HepG2 (cell line): ENCODE results near the gene SPTBN4. TPM values are rescaled to one million over a fixed set of nuclear protein-coding genes. Genes with fewer than 3 reads are reported as not detected.

Source experiments
- BHLHE40 ChIP-seq: IDR thresholded peaks from 2 replicates; pipeline ENCODE4 v1.6.1; 2011; ENCODE audit warnings: low read length, improper control_type of control experiment
- CBX2 ChIP-seq, 2 experiments: fragments of 200-600 bp in 1 of 2; sonication (generic); formaldehyde crosslinking in 1 of 2; IDR thresholded peaks; 2 replicates each; pipeline versions ENCODE4 v1.7.0 to v1.8.1; 2018 to 2022; ENCODE audit warnings: low read depth in 2 of 2, low read length in 1 of 2, mild to moderate bottlenecking in 1 of 2, missing genetic modification reagents in 1 of 2
- DR1 ChIP-seq: sonication (generic); formaldehyde crosslinking; IDR thresholded peaks from 2 replicates; pipeline ENCODE4 v1.8.0; 2021; ENCODE audit warnings: mild to moderate bottlenecking, missing genetic modification reagents, inconsistent platforms
- HMGXB3 ChIP-seq: sonication (generic); formaldehyde crosslinking; IDR thresholded peaks from 2 replicates; pipeline ENCODE4 v1.4.0; 2020; ENCODE audit warnings: missing genetic modification reagents, borderline replicate concordance
- IKZF1 ChIP-seq: fragments of 450-650 bp; IDR thresholded peaks from 2 replicates; pipeline ENCODE4 v1.7.1; 2016
- PRDM4 ChIP-seq: sonication (generic); formaldehyde crosslinking; IDR thresholded peaks from 2 replicates; pipeline ENCODE4 v1.9.0; 2021; ENCODE audit warnings: missing genetic modification reagents, borderline replicate concordance
- RNF2 ChIP-seq: fragments of 450-650 bp; conservative IDR thresholded peaks from 2 replicates; pipeline ENCODE4 v1.6.1; 2016; ENCODE audit warnings: low read depth
- U2AF2 ChIP-seq: fragments of 200-400 bp; formaldehyde crosslinking; IDR thresholded peaks from 2 replicates; pipeline ENCODE4 v1.6.1; 2017; ENCODE audit warnings: low read depth, mild to moderate bottlenecking, low read length
- ZC3H13 ChIP-seq: sonication (generic); formaldehyde crosslinking; IDR thresholded peaks from 2 replicates; pipeline ENCODE4 v1.8.1; 2023; ENCODE audit warnings: mild to moderate bottlenecking, missing genetic modification reagents, moderate library complexity
- ZMAT3 ChIP-seq: sonication (generic); formaldehyde crosslinking; conservative IDR thresholded peaks from 2 replicates; pipeline ENCODE4 v1.7.0; 2021; ENCODE audit warnings: missing genetic modification reagents
- ZNF646 ChIP-seq: sonication (generic); formaldehyde crosslinking; IDR thresholded peaks from 2 replicates; pipeline ENCODE4 v1.9.0; 2021; ENCODE audit warnings: mild to moderate bottlenecking, missing genetic modification reagents
- ZNF724P ChIP-seq: sonication (generic); formaldehyde crosslinking; IDR thresholded peaks from 2 replicates; pipeline ENCODE4 v1.8.0; 2022; ENCODE audit warnings: missing genetic modification reagents, borderline replicate concordance
- ZNF746 ChIP-seq: sonication (generic); formaldehyde crosslinking; IDR thresholded peaks from 2 replicates; pipeline ENCODE4 v1.8.0; 2022; ENCODE audit warnings: mild to moderate bottlenecking, missing genetic modification reagents
- ZNF776 ChIP-seq: sonication (generic); formaldehyde crosslinking; IDR thresholded peaks from 2 replicates; pipeline ENCODE4 v1.4.0; 2020; ENCODE audit warnings: mild to moderate bottlenecking, missing genetic modification reagents
- ZSCAN22 ChIP-seq: sonication (generic); formaldehyde crosslinking; IDR thresholded peaks from 2 replicates; pipeline ENCODE4 v1.4.0; 2020; ENCODE audit warnings: mild to moderate bottlenecking, missing genetic modification reagents
- ZSCAN30 ChIP-seq: sonication (generic); formaldehyde crosslinking; IDR thresholded peaks from 2 replicates; pipeline ENCODE4 v1.5.0; 2020; ENCODE audit warnings: mild to moderate bottlenecking, missing genetic modification reagents
- polyA plus RNA-seq, 8 experiments: library from polyadenylated mRNA; depleted of rRNA in 3 of 8; stranded (reverse) in 7 of 8; unstranded in 1 of 8; fragments of >200 nt; fragmentation: Illumina TruSeq in 4 of 8; extraction: Trizol in 4 of 8; gene quantifications; 2 replicates each; pipeline versions ENCODE4 v1.2.1 to v1.2.3, GENCODE V29; 2011 to 2016; ENCODE audit warnings: low read depth in 4 of 8, missing spikeins in 1 of 8, mixed read lengths in 1 of 8; ENCODE audit not compliant: insufficient read depth in 1 of 8
- total RNA-seq, 5 experiments: library from RNA; depleted of rRNA; stranded (reverse); fragments of >200 nt; fragmentation: Illumina TruSeq; extraction: Trizol; gene quantifications; 2 replicates each; pipeline ENCODE4 v1.2.3, GENCODE V29; 2016; ENCODE audit warnings: low read depth in 1 of 5

Gene SPTBN4
- total and polyA plus RNA-seq, 2 of the 13 experiments (the other 11 are each of a cell fraction or from before 2014, with no cell fraction given), result 0.11 TPM

DNA sequence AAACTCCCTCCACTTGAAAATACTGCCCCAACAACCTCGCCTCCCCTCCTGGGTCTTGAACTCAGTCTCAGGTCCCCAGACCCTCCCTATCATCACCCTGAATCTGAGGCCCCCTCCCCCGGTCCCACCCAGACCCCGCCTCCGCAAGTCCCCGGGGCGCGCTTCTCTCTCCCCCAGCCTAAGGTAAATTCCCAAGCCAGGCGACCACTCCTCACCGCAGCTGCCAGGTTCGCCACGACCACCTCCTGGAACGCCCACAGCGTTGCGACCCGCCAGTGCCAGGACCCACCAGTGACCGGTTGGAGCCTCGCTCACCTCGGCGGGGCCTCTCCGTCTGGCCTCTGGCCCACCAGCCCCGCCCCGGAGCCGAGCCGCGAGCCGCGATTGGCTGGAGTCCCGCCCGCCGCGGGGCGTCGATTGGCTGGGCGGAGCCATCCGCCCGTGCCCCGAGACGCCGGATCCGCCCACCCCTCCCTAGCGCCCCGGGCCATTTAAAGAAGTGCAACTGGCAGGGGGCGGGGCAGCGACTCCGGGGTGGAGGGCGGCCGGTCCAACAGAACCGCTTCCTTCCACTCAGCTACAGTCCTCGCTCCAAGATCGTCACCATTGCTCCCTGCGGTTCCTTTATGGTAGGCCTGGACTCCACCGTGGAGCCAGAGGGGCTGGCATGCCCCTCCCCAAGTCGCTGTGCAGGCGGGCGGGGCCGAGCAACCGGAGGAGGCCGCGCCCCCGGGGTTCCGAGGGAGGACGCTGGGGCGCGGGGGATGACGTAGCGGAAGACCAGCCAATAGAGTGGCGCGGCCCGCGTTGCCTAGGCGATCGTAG, 22.6 kb upstream of the SPTBN4 start, which contains the start of gene SERTAD3 (continued):
- TF ChIP-seq HMGXB3, result no peak
- TF ChIP-seq ZSCAN22 (CRISPR knock-in tag), result no peak
- TF ChIP-seq ZNF746 (CRISPR knock-in tag), result no peak
- no peak; the same call in 1 of the 2 replicates for TF ChIP-seq DR1 (CRISPR knock-in tag)
- TF ChIP-seq ZNF724P (CRISPR knock-in tag), result no peak; the same call in 1 of the 2 replicates
- no peak for TF ChIP-seq ZMAT3
- 0 out of 2 replicates have a peak, but pooled peaks have one; percentile 82 for TF ChIP-seq U2AF2
- no peak for TF ChIP-seq ZSCAN30 (CRISPR knock-in tag)
- no peak for TF ChIP-seq IKZF1
- no peak for TF ChIP-seq RNF2
- TF ChIP-seq BHLHE40, result peak; percentile 72
- TF ChIP-seq ZNF776, result peak; percentile 88; the same call in 1 of the 2 replicates
- TF ChIP-seq ZC3H13, result no peak
- no peak for TF ChIP-seq CBX2 (IDR thresholded peaks at IDR 0.05; ENCODE audit: low read depth, low read length)
- no peak for TF ChIP-seq CBX2 (CRISPR knock-in tag; IDR thresholded peaks at IDR 0.05; ENCODE audit: low read depth)
- TF ChIP-seq PRDM4, result no peak
- no peak for TF ChIP-seq ZNF646 (CRISPR knock-in tag)
